ENCODE data around the gene SHOC2.
A peak's percentile ranks its signal among the peaks of the same experiment; 100 is the strongest.

SHOC2 gene

GRCh38 chr10:110967009-110967630 lies 47.7 kb downstream of the SHOC2 start:
- H3K4me3 Mint-ChIP-seq = no peak overlapping the region
- no peaks in the 10 kb centered on the region for H3K9me3 Mint-ChIP-seq
- no peak for TF ChIP-seq CTCF (IDR thresholded peaks at IDR 0.05; ENCODE audit: unreplicated experiment in 3 of 3)
- no peak overlapping the region for H3K27ac Mint-ChIP-seq
- H3K36me3 Mint-ChIP-seq (ENCODE audit: low read depth) = peaks cover 4% of the 10 kb centered on the region
- no peaks in the 10 kb centered on the region for H3K27me3 Mint-ChIP-seq (ENCODE audit: low read depth)
- peaks cover 5% of the 10 kb centered on the region for H3K4me1 Mint-ChIP-seq

- no peaks in the 10 kb centered on the region for H3K27me3 Mint-ChIP-seq (ENCODE audit: low read depth)
- H3K4me1 Mint-ChIP-seq = peaks cover 1% of the 10 kb centered on the region
Measured at GRCh38 chr10:110967645-110968044, 48.2 kb downstream of the SHOC2 start.

GRCh38 chr10:110969183-110969582 lies 49.8 kb downstream of the SHOC2 start:
- no peak overlapping the region for H3K4me3 Mint-ChIP-seq
- H3K27me3 Mint-ChIP-seq (ENCODE audit: low read depth) = no peaks in the 10 kb centered on the region
- H3K4me1 Mint-ChIP-seq = no peaks in the 10 kb centered on the region
- TF ChIP-seq CTCF (IDR thresholded peaks at IDR 0.05; ENCODE audit: unreplicated experiment in 3 of 3) = no peak
- no peak overlapping the region for H3K27ac Mint-ChIP-seq
- no peaks in the 10 kb centered on the region for H3K9me3 Mint-ChIP-seq
- peaks cover 4% of the 10 kb centered on the region for H3K36me3 Mint-ChIP-seq (ENCODE audit: low read depth)

More at GRCh38 chr10:110967645-110968044, 48.2 kb downstream of the SHOC2 start:
- Mint-ChIP-seq H3K27ac (no peak overlapping the region), H3K9me3 (no peaks in the 10 kb centered on the region), H3K36me3 (ENCODE audit: low read depth) (peaks cover 4% of the 10 kb centered on the region), H3K4me3 (no peak overlapping the region)
- no peak for TF ChIP-seq CTCF (IDR thresholded peaks at IDR 0.05; ENCODE audit: unreplicated experiment in 3 of 3)

- Mint-ChIP-seq H3K4me1 (no peaks in the 10 kb centered on the region), H3K4me3 (no peak overlapping the region), H3K27ac (no peak overlapping the region), H3K9me3 (no peaks in the 10 kb centered on the region), H3K36me3 (ENCODE audit: low read depth) (peaks cover 8% of the 10 kb centered on the region), H3K27me3 (ENCODE audit: low read depth) (no peaks in the 10 kb centered on the region)
- TF ChIP-seq CTCF (IDR thresholded peaks at IDR 0.05; ENCODE audit: unreplicated experiment in 3 of 3) = no peak
Measured at GRCh38 chr10:110971638-110972037, 52.2 kb downstream of the SHOC2 start.

- Mint-ChIP-seq H3K4me3 (no peak overlapping the region), H3K4me1 (no peaks in the 10 kb centered on the region), H3K36me3 (ENCODE audit: low read depth) (peaks cover 14% of the 10 kb centered on the region)
Measured at GRCh38 chr10:110972231-110973134, 53.1 kb downstream of the SHOC2 start.

More at GRCh38 chr10:110972231-110973134, 53.1 kb downstream of the SHOC2 start:
- H3K9me3 Mint-ChIP-seq = no peaks in the 10 kb centered on the region
- no peaks in the 10 kb centered on the region for H3K27me3 Mint-ChIP-seq (ENCODE audit: low read depth)
- TF ChIP-seq CTCF (IDR thresholded peaks at IDR 0.05; ENCODE audit: unreplicated experiment in 3 of 3) = no peak
- peak overlapping the region; percentile 44 to 81 (median 68) for H3K27ac Mint-ChIP-seq

Data from nephron (organoid).